LNCaP clone FGC (cell line): ENCODE measurements around the gene DCTN3.

Experiments used
- DNase-seq: peaks from one replicate; pipeline ENCODE4 v3.0.0-alpha.2; 2011; ENCODE audit warnings: low read depth
- H3K4me3 ChIP-seq: 2 replicates; pipeline ENCODE4 v1.5.1; 2011; ENCODE audit warnings: mild to moderate bottlenecking, low read depth, low read length, control low read depth
- TF ChIP-seq, protein P1 (sequence below): IDR thresholded peaks from 2 replicates; pipeline ENCODE4 v1.5.1; 2012; ENCODE audit warnings: mild to moderate bottlenecking; ENCODE audit not compliant: control insufficient read depth, insufficient read depth; ENCODE audit errors: extremely low read depth

Gene DCTN3

DNA sequence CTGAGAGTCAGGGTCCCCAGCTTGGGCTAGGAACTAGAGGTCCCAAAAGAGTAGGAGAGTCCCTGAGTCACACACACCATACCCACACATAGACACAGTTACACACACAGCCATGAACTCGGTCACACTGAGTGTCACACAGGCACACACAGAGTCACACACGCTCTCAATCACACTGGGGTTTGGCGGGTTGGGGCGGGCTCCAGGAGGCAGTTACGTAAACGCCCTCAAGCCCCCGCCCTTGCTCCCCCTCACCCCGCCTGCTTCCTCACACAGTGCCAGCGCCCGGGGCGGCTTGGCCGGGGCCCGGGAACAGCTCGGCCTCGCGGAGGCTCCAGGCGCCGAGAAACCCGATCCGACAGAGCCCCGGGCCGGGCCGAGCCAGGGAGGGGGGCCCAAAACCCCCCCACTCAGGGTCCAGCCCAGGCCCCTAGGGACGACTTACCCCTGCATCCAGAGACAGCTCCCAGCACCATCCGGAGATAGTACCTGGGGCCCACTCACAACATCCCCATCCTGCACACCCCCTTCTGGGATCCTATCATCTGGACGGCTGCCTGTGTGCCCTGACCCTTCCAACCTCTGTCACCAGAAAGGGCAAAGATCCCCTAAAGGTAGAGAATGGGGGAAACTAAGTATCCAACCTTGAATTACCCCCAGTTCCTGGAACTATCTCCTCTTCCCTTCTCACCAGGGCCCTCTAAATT, 27.2 kb downstream of the DCTN3 start:
- H3K4me3 ChIP-seq, result no peak overlapping the region
- TF ChIP-seq, protein P1, sequence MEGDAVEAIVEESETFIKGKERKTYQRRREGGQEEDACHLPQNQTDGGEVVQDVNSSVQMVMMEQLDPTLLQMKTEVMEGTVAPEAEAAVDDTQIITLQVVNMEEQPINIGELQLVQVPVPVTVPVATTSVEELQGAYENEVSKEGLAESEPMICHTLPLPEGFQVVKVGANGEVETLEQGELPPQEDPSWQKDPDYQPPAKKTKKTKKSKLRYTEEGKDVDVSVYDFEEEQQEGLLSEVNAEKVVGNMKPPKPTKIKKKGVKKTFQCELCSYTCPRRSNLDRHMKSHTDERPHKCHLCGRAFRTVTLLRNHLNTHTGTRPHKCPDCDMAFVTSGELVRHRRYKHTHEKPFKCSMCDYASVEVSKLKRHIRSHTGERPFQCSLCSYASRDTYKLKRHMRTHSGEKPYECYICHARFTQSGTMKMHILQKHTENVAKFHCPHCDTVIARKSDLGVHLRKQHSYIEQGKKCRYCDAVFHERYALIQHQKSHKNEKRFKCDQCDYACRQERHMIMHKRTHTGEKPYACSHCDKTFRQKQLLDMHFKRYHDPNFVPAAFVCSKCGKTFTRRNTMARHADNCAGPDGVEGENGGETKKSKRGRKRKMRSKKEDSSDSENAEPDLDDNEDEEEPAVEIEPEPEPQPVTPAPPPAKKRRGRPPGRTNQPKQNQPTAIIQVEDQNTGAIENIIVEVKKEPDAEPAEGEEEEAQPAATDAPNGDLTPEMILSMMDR, result no peak

DNA sequence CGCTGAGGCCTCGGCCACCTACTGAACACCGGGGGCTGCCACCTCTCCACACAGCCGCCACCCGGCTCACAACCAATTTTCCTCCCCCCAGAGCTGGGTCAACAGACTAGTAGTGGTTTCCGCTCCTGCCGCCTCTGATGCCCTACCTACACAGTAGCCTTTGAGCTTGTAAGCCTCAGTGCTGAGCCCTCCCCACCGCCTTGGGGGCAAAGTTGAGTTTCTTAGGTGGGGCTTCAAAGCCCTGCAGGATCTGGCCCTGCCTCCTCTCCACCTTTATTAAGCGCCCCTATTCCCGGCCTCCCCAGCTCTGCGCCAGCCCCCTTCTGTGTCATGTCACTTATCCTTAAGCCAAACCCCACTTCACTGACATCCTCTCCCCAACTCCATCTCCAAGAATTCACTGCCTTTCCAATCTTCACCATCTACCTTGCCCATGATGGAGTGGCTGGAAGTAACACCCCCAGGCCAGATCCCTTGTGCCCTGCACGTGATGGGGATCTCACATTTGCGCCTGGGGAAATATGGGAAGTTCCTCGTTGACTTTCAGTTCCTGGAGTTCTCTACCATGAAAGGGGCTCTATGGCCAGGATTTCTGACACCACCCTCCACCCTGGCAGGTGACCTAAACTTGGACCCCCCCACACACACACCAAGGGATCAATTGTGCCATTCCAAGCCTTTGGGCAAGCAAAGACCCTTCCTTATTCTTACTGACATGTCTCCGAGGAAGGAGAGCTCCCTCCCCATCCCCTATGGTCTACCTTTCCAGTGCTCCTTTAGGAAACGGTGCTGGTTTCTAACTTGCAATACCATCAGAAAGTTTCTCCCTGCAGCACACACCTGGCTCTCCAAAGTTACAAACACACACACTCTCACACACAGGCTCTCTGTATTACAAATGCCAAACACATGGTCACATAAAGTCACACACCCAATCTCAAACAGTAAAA, 28.1 kb downstream of the DCTN3 start:
- TF ChIP-seq, protein P1, result no peak
- no peak overlapping the region for H3K4me3 ChIP-seq
- no peak for DNase-seq

More for the DNA sequence above, 27.2 kb downstream of the DCTN3 start:
- no peak for DNase-seq

DNA sequence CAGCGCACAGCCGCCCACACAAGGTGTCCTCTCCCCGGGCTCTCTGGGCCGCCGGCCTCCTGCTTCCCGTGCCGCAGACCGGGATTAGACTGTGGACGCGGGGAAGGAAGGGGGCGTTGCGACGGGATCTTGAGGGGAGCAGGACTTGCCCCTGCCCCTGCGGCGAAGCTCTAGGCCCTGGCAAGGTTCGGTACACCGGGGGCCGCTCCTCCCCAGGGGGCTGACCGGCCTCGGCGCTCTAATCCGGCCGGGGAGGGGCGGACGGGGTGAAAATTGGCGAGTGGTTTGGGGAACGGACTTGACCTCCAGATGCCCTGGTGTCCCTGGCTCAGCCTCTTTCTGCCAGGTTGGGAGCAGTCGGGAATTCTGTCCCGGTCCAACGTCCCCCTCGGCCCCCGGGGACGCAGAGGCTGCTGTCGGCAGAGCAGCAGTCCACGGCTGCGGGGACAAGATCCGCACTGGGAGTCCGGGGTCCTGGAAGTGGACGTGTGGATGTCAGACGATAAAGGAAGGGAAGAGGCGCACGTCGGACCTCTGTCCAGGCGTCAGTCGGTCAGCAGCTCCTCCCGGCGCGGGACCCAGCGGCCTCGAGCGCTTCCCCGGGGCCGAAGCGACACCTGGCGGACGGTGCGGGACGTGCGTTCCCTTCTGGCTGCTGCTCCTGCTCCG, 28.9 kb downstream of the DCTN3 start:
- DNase-seq, result no peak
- H3K4me3 ChIP-seq, result no peak overlapping the region
- TF ChIP-seq, protein P1, result peak; percentile 99

DNA sequence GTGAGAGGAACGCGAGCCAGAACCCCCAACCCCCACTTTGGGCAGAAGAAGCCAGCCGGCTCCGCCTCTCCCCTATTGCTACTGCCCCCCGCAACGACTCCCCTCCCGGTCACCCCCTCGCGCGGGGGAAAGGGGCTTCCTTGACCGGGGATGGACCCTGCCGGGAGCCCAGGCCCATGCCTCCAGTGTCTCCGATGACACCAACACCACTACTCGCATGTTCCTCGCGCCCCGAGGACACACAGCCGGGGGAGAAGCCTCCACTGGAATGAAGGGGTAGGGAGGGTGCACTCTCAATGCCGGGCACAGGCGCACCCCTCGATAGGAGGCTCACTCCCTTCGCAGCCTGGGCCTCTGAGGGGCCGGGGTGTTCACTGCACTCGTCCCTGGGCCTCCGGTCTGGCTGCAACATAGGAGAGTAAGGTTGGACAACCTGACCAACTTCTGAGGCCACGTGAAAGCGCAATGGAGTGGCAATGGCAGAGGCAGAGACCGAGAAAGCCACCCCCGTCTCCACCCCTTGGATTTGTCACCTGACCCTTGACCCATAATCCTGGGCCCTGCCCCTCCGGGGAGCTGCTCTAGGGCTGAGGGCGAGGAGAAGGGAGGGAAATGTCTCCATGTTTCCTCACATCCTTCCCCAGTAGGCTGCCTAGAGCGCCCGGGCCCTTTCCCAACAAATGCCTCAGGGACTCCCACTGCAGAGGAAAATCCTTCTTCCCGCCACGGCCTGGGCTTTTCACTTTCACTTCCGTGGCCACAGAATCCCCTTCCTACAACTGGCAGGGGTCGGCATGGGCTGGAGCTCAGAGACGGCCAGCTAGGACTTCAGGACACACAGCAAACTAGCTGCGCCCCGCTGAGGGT, 29.7 kb downstream of the DCTN3 start:
- no peak for DNase-seq
- TF ChIP-seq, protein P1, result no peak
- H3K4me3 ChIP-seq, result no peak overlapping the region

DNA sequence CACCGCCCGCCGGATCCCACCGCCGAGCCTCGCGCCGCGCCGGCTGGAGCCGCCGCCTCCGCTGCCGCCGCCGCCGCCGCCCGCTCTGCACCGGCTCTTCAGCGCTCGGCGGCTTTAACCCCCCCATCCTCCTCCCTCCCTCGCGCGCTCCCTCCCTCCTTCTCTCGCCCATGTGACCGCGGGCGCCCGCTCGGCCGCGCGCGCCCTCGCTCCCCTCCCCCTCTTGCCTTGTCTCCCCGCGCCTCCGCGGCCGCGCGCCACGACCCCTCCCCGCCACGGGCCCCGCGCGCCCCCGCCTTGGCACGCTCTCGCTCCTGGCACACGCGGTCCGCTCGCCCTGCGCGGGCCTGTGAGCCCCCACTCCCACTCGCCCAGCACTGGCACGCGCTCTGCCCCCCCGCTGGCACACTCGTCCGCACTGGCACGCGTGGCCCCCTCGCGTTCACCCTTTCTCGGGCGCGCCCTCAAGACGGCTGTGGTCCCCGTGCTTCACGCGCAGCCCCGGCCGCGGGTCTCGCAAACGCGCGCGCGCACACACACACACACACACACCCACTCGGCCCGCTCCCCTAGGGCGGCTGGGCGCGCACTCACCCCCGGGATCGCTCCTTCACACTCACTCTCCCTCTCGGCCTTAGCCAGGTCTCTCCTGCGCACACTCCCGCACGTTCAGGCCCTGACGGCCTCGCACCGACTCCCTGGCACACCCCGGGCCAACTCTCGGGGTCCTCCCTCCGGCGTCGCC, 30.5 kb downstream of the DCTN3 start, which contains the start of gene CNTFR:
Gene CNTFR, minus strand, starts transcription at position 89 of the 745 bp plus-strand sequence. CDS start 20,743 bp downstream, outside the sequence.
- peak within 1 kb of the TSS; percentile 28 for H3K4me3 ChIP-seq
- TF ChIP-seq, protein P1, result no peak
- no peak for DNase-seq
